SK-N-DZ (cell line): ENCODE results near the gene SCARF1. TPM values are rescaled to one million over a fixed set of nuclear protein-coding genes. Genes with fewer than 3 reads are reported as not detected.
"Not testable (repeated sequence)": the region's sequence is repeated elsewhere in the genome, so short reads cannot be mapped to it uniquely, and the experiment has no call there.

ENCODE experiments used
- DNase-seq: peaks from one replicate; pipeline ENCODE4 v3.0.0-alpha.2; 2015; ENCODE audit warnings: low spot score
- polyA plus RNA-seq, 2 experiments: library from polyadenylated mRNA; depleted of rRNA; stranded (reverse); fragments of >200 nt; gene quantifications; 2 replicates each; pipeline ENCODE4 v1.2.3, GENCODE V29; 2014

SCARF1 gene
- 0.56 and 1.0 TPM in 2 replicates for polyA plus RNA-seq (2014; cell fraction: cytosol; rRNA removed)
- 1.8 and 3.1 TPM in 2 replicates for polyA plus RNA-seq (2014; cell fraction: nucleus; rRNA removed)

- no peak for DNase-seq
These were observed at the start of gene SCARF1 for GRCh38 chr17:1645207-1646171. TSS of gene SCARF1 (minus strand) at chr17:1645732. CDS start at chr17:1645697, 35 bp downstream.

- no peak for DNase-seq
These were observed 47.8 kb upstream of the SCARF1 start for GRCh38 chr17:1693339-1693738.

- no peak for DNase-seq
These were observed 45.2 kb upstream of the SCARF1 start for GRCh38 chr17:1690544-1691221.

- not testable (repeated sequence) for DNase-seq
These were observed 42.9 kb upstream of the SCARF1 start for GRCh38 chr17:1688405-1688804.

- DNase-seq = no peak
These were observed 40.6 kb upstream of the SCARF1 start for GRCh38 chr17:1686086-1686485.

- DNase-seq = peak; percentile 99
These were observed 39.1 kb upstream of the SCARF1 start, which contains the start of gene PRPF8 for GRCh38 chr17:1684378-1685189. TSS of gene PRPF8 (minus strand) at chr17:1684867. CDS start at chr17:1684571, 296 bp downstream.

GRCh38 chr17:1683459-1683858, 37.9 kb upstream of the SCARF1 start:
- DNase-seq = no peak

GRCh38 chr17:1676401-1676800, 30.9 kb upstream of the SCARF1 start:
- no peak for DNase-seq

- DNase-seq = no peak
These were observed 27.7 kb upstream of the SCARF1 start for GRCh38 chr17:1673041-1673785.

- not testable (repeated sequence) for DNase-seq
These were observed 18.4 kb upstream of the SCARF1 start for GRCh38 chr17:1663934-1664333.

- DNase-seq = no peak
These were observed 15.5 kb upstream of the SCARF1 start for GRCh38 chr17:1661045-1661444.

GRCh38 chr17:1658100-1658499, 12.6 kb upstream of the SCARF1 start:
- no peak for DNase-seq

GRCh38 chr17:1653735-1654134, 8.2 kb upstream of the SCARF1 start:
- DNase-seq = no peak

GRCh38 chr17:1652794-1653193, 7.3 kb upstream of the SCARF1 start:
- not testable (repeated sequence) for DNase-seq

- no peak for DNase-seq
These were observed 6.0 kb upstream of the SCARF1 start for GRCh38 chr17:1651559-1651844.

GRCh38 chr17:1650731-1651558, 5.4 kb upstream of the SCARF1 start:
- no peak for DNase-seq

- no peak for DNase-seq
These were observed 4.4 kb upstream of the SCARF1 start, which contains the start of gene RILP for GRCh38 chr17:1649844-1650501. TSS of gene RILP (minus strand) at chr17:1649866. CDS start at chr17:1649804, 62 bp downstream.

GRCh38 chr17:1648963-1649843, 3.7 kb upstream of the SCARF1 start:
- no peak for DNase-seq
